A549 treated with AZD9567 at 1 μM for 4 hours (cell line): ENCODE results near the gene NACAD. TPM values are rescaled to one million over a fixed set of nuclear protein-coding genes. Genes with fewer than 3 reads are reported as not detected.

Experiments used
- total RNA-seq: library from RNA; stranded (reverse); fragments of 200-300 nt; extraction: Qiagen RNA extraction; gene quantifications from 5 replicates; pipeline ENCODE4 v1.2.3, GENCODE V29; 2022; ENCODE audit not compliant: insufficient read depth

The NACAD gene
- 0.16 to 0.36 TPM (median 0.22 TPM) in 4 of 5 replicates, not detected in the other for total RNA-seq

GRCh38 chr7:45088821-45089340 is at the start of gene NACAD:
NACAD (minus strand) TSS chr7:45088969; CDS start chr7:45088894, 75 bp downstream.

GRCh38 chr7:45111298-45112223 is 22.8 kb upstream of the NACAD start, which contains the start of gene TBRG4:
TBRG4 (minus strand) TSS chr7:45111697; CDS start chr7:45109237, 2,460 bp downstream.

Other genes starting within 250 kb of the NACAD start
- 228 to 273 TPM (median 262 TPM) in 5 replicates for gene H2AZ2, start 240.9 kb downstream of the NACAD start, total RNA-seq
- gene PURB, start 203.4 kb downstream of the NACAD start, total RNA-seq = 10.8 to 12.9 TPM (median 12.2 TPM) in 5 replicates
- 0.15 to 0.21 TPM (median 0.19 TPM) in 4 of 5 replicates, not detected in the other for gene MYO1G, start 110.0 kb downstream of the NACAD start, total RNA-seq
- gene CCM2, start 88.8 kb downstream of the NACAD start, total RNA-seq = 39.2 to 52.9 TPM (median 49.5 TPM) in 5 replicates
- 109 to 203 TPM (median 114 TPM) in 5 replicates for gene TBRG4, start 22.7 kb upstream of the NACAD start, total RNA-seq
- gene RAMP3, start 68.8 kb upstream of the NACAD start, total RNA-seq = not detected in 5 replicates